OCI-LY1 (cell line): Measurements from ENCODE around the gene BCL10.

Experiments used
- H2AFZ ChIP-seq: fragments of 200-600 bp; sonication (generic), shearing (Covaris generic); 2 replicates; pipeline ENCODE4 v1.6.0; 2014; ENCODE audit warnings: antibody characterized with exemption, mild to moderate bottlenecking, low read length
- H3F3A ChIP-seq: fragments of 200-600 bp; sonication (generic), shearing (Covaris generic); 2 replicates; pipeline ENCODE4 v1.6.0; 2014; ENCODE audit warnings: mild to moderate bottlenecking, antibody characterized with exemption, low read length, moderate library complexity; ENCODE audit not compliant: insufficient read depth
- H3K27ac ChIP-seq: fragments of 200-600 bp; sonication (generic); 2 replicates; pipeline ENCODE4 v1.5.1; 2014; ENCODE audit warnings: low read length, mixed run types, mild to moderate bottlenecking, low read depth; ENCODE audit not compliant: poor library complexity, severe bottlenecking
- H3K27me3 ChIP-seq: fragments of 200-600 bp; sonication (generic); 2 replicates; pipeline ENCODE4 v1.6.0; 2014; ENCODE audit warnings: antibody characterized with exemption, mild to moderate bottlenecking, low read length, moderate library complexity; ENCODE audit not compliant: insufficient read depth
- H3K36me3 ChIP-seq: fragments of 200-600 bp; sonication (generic); 2 replicates; pipeline ENCODE4 v1.6.1; 2014; ENCODE audit warnings: mild to moderate bottlenecking, antibody characterized with exemption, low read length, moderate library complexity, mixed read lengths; ENCODE audit not compliant: insufficient read depth
- H3K4me1 ChIP-seq: fragments of 200-600 bp; sonication (generic); 2 replicates; pipeline ENCODE4 v1.5.1; 2014; ENCODE audit warnings: mild to moderate bottlenecking, low read length, moderate library complexity; ENCODE audit not compliant: insufficient read depth, severe bottlenecking
- H3K4me2 ChIP-seq: fragments of 200-600 bp; sonication (generic), shearing (Covaris generic); 2 replicates; pipeline ENCODE4 v1.6.1; 2014; ENCODE audit warnings: low read length
- H3K4me3 ChIP-seq: fragments of 200-600 bp; sonication (generic); 2 replicates; pipeline ENCODE4 v1.5.1; 2014; ENCODE audit warnings: low read length, low read depth, mild to moderate bottlenecking, mixed read lengths; ENCODE audit not compliant: poor library complexity, severe bottlenecking
- H3K79me2 ChIP-seq: fragments of 200-600 bp; shearing (Covaris generic); 2 replicates; pipeline ENCODE4 v1.6.1; 2016; ENCODE audit warnings: mixed run types, low read length, mixed read lengths; ENCODE audit not compliant: insufficient read depth
- H3K9ac ChIP-seq: fragments of 200-600 bp; sonication (generic), shearing (Covaris generic); 2 replicates; pipeline ENCODE4 v1.6.1; 2014; ENCODE audit warnings: mild to moderate bottlenecking, low read length, mixed read lengths
- H3K9me2 ChIP-seq: fragments of 200-600 bp; sonication (generic), shearing (Covaris generic); 2 replicates; pipeline ENCODE4 v1.6.1; 2014; ENCODE audit warnings: low read depth, mild to moderate bottlenecking, low read length, mixed read lengths
- H3K9me3 ChIP-seq: fragments of 200-600 bp; shearing (Covaris generic); 2 replicates; pipeline ENCODE4 v1.6.1; 2014; ENCODE audit warnings: low read length, mixed read lengths
- H4K20me1 ChIP-seq: fragments of 200-600 bp; sonication (generic), shearing (Covaris generic); 2 replicates; pipeline ENCODE4 v1.6.0; 2016; ENCODE audit warnings: mild to moderate bottlenecking, low read length; ENCODE audit not compliant: insufficient read depth
- CTCF ChIP-seq: fragments of 200-600 bp; sonication (generic), shearing (Covaris generic); IDR thresholded peaks from 2 replicates; pipeline ENCODE4 v1.5.1; 2017; ENCODE audit warnings: mild to moderate bottlenecking, antibody characterized with exemption, low read length, moderate library complexity, mixed read lengths
- EZH2 ChIP-seq: fragments of 200-600 bp; sonication (generic), shearing (Covaris generic); IDR thresholded peaks from 2 replicates; pipeline ENCODE4 v1.8.0; 2017; ENCODE audit warnings: borderline replicate concordance, mixed run types, mild to moderate bottlenecking, antibody characterized with exemption, low read length, moderate library complexity, mixed read lengths

Gene BCL10

DNA sequence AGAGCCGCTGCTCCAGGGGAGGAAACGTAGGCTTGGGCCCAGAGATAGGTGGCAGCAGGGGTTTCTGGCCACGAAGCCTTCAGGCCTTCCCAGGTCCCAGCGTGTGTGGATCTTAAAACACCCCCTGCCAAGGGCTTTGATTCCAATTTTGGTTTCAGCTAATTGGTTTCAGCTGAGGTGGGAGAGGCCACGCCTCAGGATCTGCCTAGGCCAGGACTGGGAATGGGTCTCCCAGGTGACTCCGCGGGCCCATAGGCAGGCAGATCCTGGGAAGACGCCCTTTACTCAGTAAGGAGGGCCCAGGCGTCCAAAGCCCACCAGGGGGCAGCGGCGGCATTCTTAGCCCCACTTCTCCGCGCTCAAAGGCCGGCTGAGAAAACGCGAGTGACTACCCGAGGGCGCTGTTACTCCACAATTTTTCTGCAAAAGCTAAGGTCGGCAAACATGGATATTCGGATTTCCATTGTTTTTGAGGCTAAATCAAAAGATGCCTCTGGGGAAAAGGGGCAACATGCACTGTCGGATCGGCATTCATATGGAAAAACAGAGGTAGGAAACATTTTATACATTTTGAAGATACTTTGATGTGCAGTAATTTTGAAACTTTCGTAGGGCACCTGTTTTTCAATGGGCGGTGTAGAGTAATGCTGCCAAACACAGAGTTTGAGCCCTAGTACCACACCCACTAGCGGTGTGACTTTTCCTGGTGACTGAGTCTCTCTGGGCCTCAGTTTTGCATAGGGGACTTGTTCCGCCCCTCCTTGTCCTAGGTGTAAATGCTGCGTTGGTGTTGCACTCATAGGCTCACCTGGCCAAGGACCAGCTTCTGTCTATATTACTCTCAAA lies 31.8 kb upstream of the BCL10 start:
- H3K9ac ChIP-seq, result no peak overlapping the region
- H3K79me2 ChIP-seq, result no peaks in the 10 kb centered on the region
- no peaks in the 10 kb centered on the region for H3K9me2 ChIP-seq
- TF ChIP-seq CTCF (peak; percentile 98), EZH2 (no peak)
- no peak overlapping the region for H3K4me3 ChIP-seq
- H2AFZ ChIP-seq, result no peak overlapping the region
- no peaks in the 10 kb centered on the region for H3K27me3 ChIP-seq
- H3F3A ChIP-seq, result no peaks in the 10 kb centered on the region
- H3K4me2 ChIP-seq, result peak overlapping the region; percentile 46; the same call in 1 of the 2 replicates
- no peak overlapping the region for H3K27ac ChIP-seq
- no peaks in the 10 kb centered on the region for H3K9me3 ChIP-seq
- no peaks in the 10 kb centered on the region for H3K36me3 ChIP-seq
- H3K4me1 ChIP-seq, result peaks cover 7% of the 10 kb centered on the region
- H4K20me1 ChIP-seq, result no peaks in the 10 kb centered on the region

DNA sequence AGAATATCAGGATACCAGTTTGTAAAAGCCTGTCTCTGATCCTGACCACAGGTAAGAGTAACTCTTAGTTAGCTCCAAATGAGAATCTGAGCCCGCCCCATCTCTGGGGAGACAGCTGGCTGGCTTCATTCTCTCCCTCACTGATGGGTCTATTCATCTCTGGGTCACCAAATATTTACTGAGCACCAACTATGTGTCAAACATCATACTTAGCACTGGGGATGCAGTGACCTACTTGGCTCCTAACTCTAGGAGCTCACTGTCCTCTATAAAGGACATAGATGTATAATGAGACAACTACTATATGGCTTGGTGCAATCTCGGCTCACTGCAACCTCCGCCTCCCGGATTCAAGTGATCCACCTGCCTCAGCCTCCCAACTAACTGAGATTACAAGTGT lies 29.8 kb upstream of the BCL10 start:
- peaks cover 7% of the 10 kb centered on the region for H3K4me1 ChIP-seq
- no peaks in the 10 kb centered on the region for H3K9me2 ChIP-seq
- H3K9ac ChIP-seq, result no peak overlapping the region
- no peaks in the 10 kb centered on the region for H4K20me1 ChIP-seq
- H3K36me3 ChIP-seq, result no peaks in the 10 kb centered on the region
- H3K4me2 ChIP-seq, result no peak overlapping the region
- H3K27me3 ChIP-seq, result no peaks in the 10 kb centered on the region
- no peak overlapping the region for H3K27ac ChIP-seq
- H2AFZ ChIP-seq, result no peak overlapping the region
- H3F3A ChIP-seq, result no peaks in the 10 kb centered on the region
- no peak overlapping the region for H3K4me3 ChIP-seq
- TF ChIP-seq CTCF (no peak), EZH2 (no peak)
- no peaks in the 10 kb centered on the region for H3K79me2 ChIP-seq
- H3K9me3 ChIP-seq, result no peaks in the 10 kb centered on the region

- H3K4me1 ChIP-seq, result peaks cover 5% of the 10 kb centered on the region
These were observed 27.2 kb upstream of the BCL10 start for GRCh38 chr1:85303440-85304162.

More at GRCh38 chr1:85303440-85304162, 27.2 kb upstream of the BCL10 start:
- Histone ChIP-seq H3K9ac (no peak overlapping the region), H3K27ac (no peak overlapping the region), H3K36me3 (no peaks in the 10 kb centered on the region), H3K79me2 (no peaks in the 10 kb centered on the region), H3K4me3 (no peak overlapping the region), H3K9me3 (no peaks in the 10 kb centered on the region), H3F3A (no peaks in the 10 kb centered on the region), H3K9me2 (no peaks in the 10 kb centered on the region), H3K4me2 (no peak overlapping the region), H2AFZ (no peak overlapping the region), H3K27me3 (no peaks in the 10 kb centered on the region), H4K20me1 (no peaks in the 10 kb centered on the region)
- TF ChIP-seq EZH2, result no peak
- TF ChIP-seq CTCF, result no peak
